ENCODE results near the gene GPHN.

Gene GPHN

GRCh38 chr14:66746316-66747006 lies 238.5 kb downstream of the GPHN start:
- TF ChIP-seq CTCF (IDR thresholded peaks at IDR 0.05; ENCODE audit: low read depth, low read length, missing control alignments): peak; percentile 46
- no peak for DNase-seq (ENCODE audit: low read depth)
- no peak overlapping the region for H3K4me3 ChIP-seq (ENCODE audit: low read depth, low read length)

GRCh38 chr14:66752109-66752508 lies 244.2 kb downstream of the GPHN start:
- no peak overlapping the region for H3K4me3 ChIP-seq (ENCODE audit: low read depth, low read length)
- DNase-seq (ENCODE audit: low read depth): peak; percentile 8
- TF ChIP-seq CTCF (IDR thresholded peaks at IDR 0.05; ENCODE audit: low read depth, low read length, missing control alignments): no peak

- no peak for DNase-seq (ENCODE audit: low read depth)
- TF ChIP-seq CTCF (IDR thresholded peaks at IDR 0.05; ENCODE audit: low read depth, low read length, missing control alignments): no peak
- H3K4me3 ChIP-seq (ENCODE audit: low read depth, low read length): no peak overlapping the region
Measured at GRCh38 chr14:66758031-66758613, 250.2 kb downstream of the GPHN start.

GRCh38 chr14:66772146-66772545 lies 264.2 kb downstream of the GPHN start:
- H3K4me3 ChIP-seq (ENCODE audit: low read depth, low read length): no peak overlapping the region
- DNase-seq (ENCODE audit: low read depth): no peak
- no peak for TF ChIP-seq CTCF (IDR thresholded peaks at IDR 0.05; ENCODE audit: low read depth, low read length, missing control alignments)

- DNase-seq (ENCODE audit: low read depth): no peak
- no peak for TF ChIP-seq CTCF (IDR thresholded peaks at IDR 0.05; ENCODE audit: low read depth, low read length, missing control alignments)
- no peak overlapping the region for H3K4me3 ChIP-seq (ENCODE audit: low read depth, low read length)
Measured at GRCh38 chr14:66782853-66783252, 274.9 kb downstream of the GPHN start.

- no peak for TF ChIP-seq CTCF (IDR thresholded peaks at IDR 0.05; ENCODE audit: low read depth, low read length, missing control alignments)
- DNase-seq (ENCODE audit: low read depth): no peak
- no peak overlapping the region for H3K4me3 ChIP-seq (ENCODE audit: low read depth, low read length)
Measured at GRCh38 chr14:66790101-66790500, 282.2 kb downstream of the GPHN start.

GRCh38 chr14:66802962-66803361 lies 295.0 kb downstream of the GPHN start:
- no peak overlapping the region for H3K4me3 ChIP-seq (ENCODE audit: low read depth, low read length)
- DNase-seq (ENCODE audit: low read depth): no peak
- no peak for TF ChIP-seq CTCF (IDR thresholded peaks at IDR 0.05; ENCODE audit: low read depth, low read length, missing control alignments)

Data from GM12864 (cell line).